Ascending aorta (tissue), 2 donors: ENCODE results near the gene KIAA1671. TPM values are rescaled to one million over a fixed set of nuclear protein-coding genes. Genes with fewer than 3 reads are reported as not detected.

Experiments used
- DNase-seq, 2 donors: peaks; one replicate each; pipeline ENCODE4 v3.0.0-alpha.2; 2019; ENCODE audit warnings: low spot score in 2 of 2
- H3K27ac ChIP-seq, 2 donors: fragments of 200-600 bp; sonication (generic); one replicate each; pipeline ENCODE4 v1.5.1; 2016 to 2017; ENCODE audit warnings: mild to moderate bottlenecking in 1 of 2
- H3K27me3 ChIP-seq: fragments of 200-600 bp; sonication (generic); one replicate; pipeline ENCODE4 v1.5.1; 2017
- H3K36me3 ChIP-seq, 2 donors: fragments of 200-600 bp; sonication (generic); one replicate each; pipeline ENCODE4 v1.5.1; 2016
- H3K4me1 ChIP-seq, 2 donors: fragments of 200-600 bp; sonication (generic); one replicate each; pipeline ENCODE4 v1.5.1; 2016 to 2017; ENCODE audit warnings: mild to moderate bottlenecking in 1 of 2
- H3K4me3 ChIP-seq, 2 donors: fragments of 200-600 bp; sonication (generic); one replicate each; pipeline ENCODE4 v1.5.1; 2016 to 2017; ENCODE audit warnings: mild to moderate bottlenecking in 1 of 2
- H3K9me3 ChIP-seq, 2 donors: fragments of 200-600 bp; sonication (generic); one replicate each; pipeline ENCODE4 v1.5.1; 2016
- CTCF ChIP-seq, 3 experiments: fragments of 200-600 bp in 2 of 3; fragments of 450-650 bp in 1 of 3; sonication (generic) in 2 of 3; IDR thresholded peaks; one replicate each; pipeline ENCODE4 v1.5.1; 2016 to 2019; ENCODE audit warnings: antibody characterized with exemption in 3 of 3, mild to moderate bottlenecking in 1 of 3, moderate library complexity in 1 of 3
- intact Hi-C: fragments of 100-400 bp; cut with DNase I; formaldehyde crosslinking; loops from one replicate; pipeline ENCODE4 v1.15.1; 2023
- total RNA-seq: library from RNA; depleted of rRNA; stranded (reverse); fragments of >200 nt; gene quantifications from one replicate; pipeline ENCODE4 v1.1.0, GENCODE V29; 2016

KIAA1671 gene
- total RNA-seq, 1 donor from 2014 or later, result 79.0 TPM

GRCh38 chr22:24982301-24983056, 30.0 kb downstream of the KIAA1671 start:
- no peak overlapping the region for H3K4me3 ChIP-seq
- intact Hi-C loops, result no loop called here
- no peaks in the 10 kb centered on the region for H3K9me3 ChIP-seq
- H3K36me3 ChIP-seq, result no peaks in the 10 kb centered on the region
- peaks cover 0 to 4% of the 10 kb centered on the region in 2 donors for H3K4me1 ChIP-seq
- no peaks in the 10 kb centered on the region for H3K27me3 ChIP-seq
- TF ChIP-seq CTCF (IDR thresholded peaks at IDR 0.05), result no peak
- DNase-seq, result no peak
- H3K27ac ChIP-seq, result peak overlapping the region in 1 of 2 donors; percentile 25

- TF ChIP-seq CTCF (IDR thresholded peaks at IDR 0.05), result no peak
- Histone ChIP-seq H3K4me1 (no peaks in the 10 kb centered on the region), H3K36me3 (no peaks in the 10 kb centered on the region), H3K27ac (peak overlapping the region in 1 of 2 donors; percentile 25), H3K27me3 (no peaks in the 10 kb centered on the region), H3K4me3 (no peak overlapping the region), H3K9me3 (no peaks in the 10 kb centered on the region)
- DNase-seq, result no peak
- intact Hi-C loops, result no loop called here
Observed at GRCh38 chr22:24983151-24983550, 30.6 kb downstream of the KIAA1671 start.

- Histone ChIP-seq H3K27me3 (no peaks in the 10 kb centered on the region), H3K36me3 (no peaks in the 10 kb centered on the region), H3K27ac (no peak overlapping the region), H3K9me3 (no peaks in the 10 kb centered on the region), H3K4me1 (peaks cover 0 to under 1% of the 10 kb centered on the region in 2 donors), H3K4me3 (no peak overlapping the region)
- DNase-seq, result no peak
- intact Hi-C loops, result no loop called here
- TF ChIP-seq CTCF (IDR thresholded peaks at IDR 0.05), result no peak
Observed at GRCh38 chr22:24984122-24984521, 31.6 kb downstream of the KIAA1671 start.

- intact Hi-C loops, result no loop called here
- peak overlapping the region in 1 of 2 donors; percentile 15 for H3K4me3 ChIP-seq
- H3K4me1 ChIP-seq, result peaks cover 0 to 10% of the 10 kb centered on the region in 2 donors
Observed at GRCh38 chr22:24985826-24986214, 33.3 kb downstream of the KIAA1671 start.

GRCh38 chr22:24986816-24987215, 34.3 kb downstream of the KIAA1671 start:
- Histone ChIP-seq H3K36me3 (no peaks in the 10 kb centered on the region), H3K27ac (no peak overlapping the region), H3K4me3 (no peak overlapping the region), H3K9me3 (no peaks in the 10 kb centered on the region), H3K4me1 (peaks cover 3 to 20% of the 10 kb centered on the region in 2 donors), H3K27me3 (no peaks in the 10 kb centered on the region)
- intact Hi-C loops, result no loop called here
- no peak for DNase-seq
- TF ChIP-seq CTCF (IDR thresholded peaks at IDR 0.05), result no peak

More at GRCh38 chr22:24985826-24986214, 33.3 kb downstream of the KIAA1671 start:
- peak; percentile 16 to 71 for DNase-seq
- Histone ChIP-seq H3K27me3 (no peaks in the 10 kb centered on the region), H3K27ac (peak overlapping the region; percentile 58 to 71), H3K9me3 (no peaks in the 10 kb centered on the region), H3K36me3 (no peaks in the 10 kb centered on the region)
- TF ChIP-seq CTCF (IDR thresholded peaks at IDR 0.05), result no peak
